Measurements from ENCODE around the gene BAZ2A.
A peak's percentile ranks its signal among the peaks of the same experiment; 100 is the strongest.

Gene BAZ2A

GRCh38 chr12:56604355-56604754 lies 25.8 kb downstream of the BAZ2A start:
- DNase-seq (ENCODE audit: insufficient read length, low spot score) (no peak), FAIRE-seq (no peak)
- TF ChIP-seq CTCF (IDR thresholded peaks at IDR 0.05; ENCODE audit: insufficient read depth, missing control alignments) = no peak

GRCh38 chr12:56602239-56602638 lies 27.9 kb downstream of the BAZ2A start:
- peak; percentile 75 for FAIRE-seq
- peak; percentile 61 for DNase-seq (ENCODE audit: insufficient read length, low spot score)
- TF ChIP-seq CTCF (IDR thresholded peaks at IDR 0.05; ENCODE audit: insufficient read depth, missing control alignments) = no peak

GRCh38 chr12:56601503-56601902 lies 28.6 kb downstream of the BAZ2A start:
- DNase-seq (ENCODE audit: insufficient read length, low spot score) = no peak
- no peak for FAIRE-seq
- TF ChIP-seq CTCF (IDR thresholded peaks at IDR 0.05; ENCODE audit: insufficient read depth, missing control alignments) = peak; percentile 14

- no peak for TF ChIP-seq CTCF (IDR thresholded peaks at IDR 0.05; ENCODE audit: insufficient read depth, missing control alignments)
- no peak for FAIRE-seq
- DNase-seq (ENCODE audit: insufficient read length, low spot score) = no peak
These were observed 29.4 kb downstream of the BAZ2A start for GRCh38 chr12:56600753-56601152.

- no peak for TF ChIP-seq CTCF (IDR thresholded peaks at IDR 0.05; ENCODE audit: insufficient read depth, missing control alignments)
- DNase-seq (ENCODE audit: insufficient read length, low spot score) (no peak), FAIRE-seq (no peak)
These were observed 30.3 kb downstream of the BAZ2A start for GRCh38 chr12:56599797-56600196.

- FAIRE-seq (no peak), DNase-seq (ENCODE audit: insufficient read length, low spot score) (no peak)
- TF ChIP-seq CTCF (IDR thresholded peaks at IDR 0.05; ENCODE audit: insufficient read depth, missing control alignments) = no peak
These were observed 31.1 kb downstream of the BAZ2A start for GRCh38 chr12:56599041-56599440.

- TF ChIP-seq CTCF (IDR thresholded peaks at IDR 0.05; ENCODE audit: insufficient read depth, missing control alignments) = no peak
- no peak for FAIRE-seq
- no peak for DNase-seq (ENCODE audit: insufficient read length, low spot score)
These were observed 33.3 kb downstream of the BAZ2A start for GRCh38 chr12:56596815-56597214.
